ENCODE results near the gene APBB2.

GRCh38 chr4:40878548-40879055 is 335.7 kb downstream of the APBB2 start:
- TF ChIP-seq ZNF274 (IDR thresholded peaks at IDR 0.05; ENCODE audit: low read depth, low read length): no peak
- no peak for TF ChIP-seq YY1 (IDR thresholded peaks at IDR 0.05; ENCODE audit: insufficient read depth, insufficient read length)
